Colonic mucosa (tissue), 4 donors: Measurements from ENCODE around the gene SEMA3A. TPM values are rescaled to one million over a fixed set of nuclear protein-coding genes. Genes with fewer than 3 reads are reported as not detected.

Experiments
- DNase-seq: peaks from one replicate; pipeline ENCODE4 v3.0.0-alpha.2; 2020
- H3K27ac ChIP-seq: fragments of 200-600 bp; one replicate; pipeline ENCODE4 v1.8.0; 2021
- H3K27me3 ChIP-seq: fragments of 200-600 bp; one replicate; pipeline ENCODE4 v1.8.0; 2021
- H3K36me3 ChIP-seq: fragments of 200-600 bp; one replicate; pipeline ENCODE4 v1.8.0; 2021
- H3K4me1 ChIP-seq: fragments of 200-600 bp; one replicate; pipeline ENCODE4 v1.8.0; 2021; ENCODE audit warnings: mild to moderate bottlenecking
- H3K4me3 ChIP-seq: fragments of 200-600 bp; one replicate; pipeline ENCODE4 v1.8.0; 2021
- H3K9ac ChIP-seq, 2 donors: one replicate each; pipeline ENCODE4 v1.7.0; 2013; ENCODE audit warnings: control low read depth in 2 of 2, low read depth in 2 of 2, low read length in 2 of 2
- H3K9me3 ChIP-seq: fragments of 200-600 bp; one replicate; pipeline ENCODE4 v1.8.0; 2021
- intact Hi-C: fragments of 100-400 bp; cut with DNase I; formaldehyde crosslinking; loops from one replicate; pipeline ENCODE4 v1.14.1; 2022
- total RNA-seq, 2 donors: library from RNA; stranded (reverse); fragmentation: NEBNext Ultra II Directional in 1 of 2; extraction: Animal tissue kit (Norgen Biotek cat#: 25700) in 1 of 2; gene quantifications; one replicate each; pipeline ENCODE4 v1.2.1, GENCODE V29; 2021
- TF ChIP-seq, protein P1 (sequence below): fragments of 200-600 bp; IDR thresholded peaks from one replicate; pipeline ENCODE4 v1.8.0; 2022; ENCODE audit warnings: antibody characterized with exemption, mild to moderate bottlenecking
- donor health status: healthy.
- donor health status: DM: no; HTN: no; CAD: no.
- donor health status: DM: no; HTN: no; CAD: no.

SEMA3A gene
- total RNA-seq, 2 donors from 2014 or later, result 1.7 to 14.2 TPM

DNA sequence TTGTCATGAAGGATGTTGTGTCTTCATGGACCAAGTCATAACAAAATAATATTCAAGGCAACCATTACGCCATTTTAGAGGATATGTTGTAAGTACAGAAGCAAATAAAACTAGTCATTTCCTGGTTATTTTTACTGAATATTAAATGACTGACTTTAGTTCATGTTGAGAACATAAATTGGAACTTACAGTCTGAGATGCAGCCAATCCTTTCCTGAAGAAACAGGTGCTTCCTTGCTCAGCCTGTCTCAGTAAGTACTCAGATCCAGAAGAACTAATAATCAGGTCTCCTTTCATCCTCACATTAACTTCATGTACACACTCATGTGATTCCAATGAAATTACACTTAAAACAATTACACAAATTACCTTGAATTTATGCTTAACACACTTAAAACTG is 12.3 kb downstream of the SEMA3A start:
- intact Hi-C loops, result loop anchor here (10.0 kb wide), 1 partner anchor 208 kb away; no protein-coding TSS in a partner anchor
- no peaks in the 10 kb centered on the region for H3K27me3 ChIP-seq
- no peak overlapping the region for H3K27ac ChIP-seq

DNA sequence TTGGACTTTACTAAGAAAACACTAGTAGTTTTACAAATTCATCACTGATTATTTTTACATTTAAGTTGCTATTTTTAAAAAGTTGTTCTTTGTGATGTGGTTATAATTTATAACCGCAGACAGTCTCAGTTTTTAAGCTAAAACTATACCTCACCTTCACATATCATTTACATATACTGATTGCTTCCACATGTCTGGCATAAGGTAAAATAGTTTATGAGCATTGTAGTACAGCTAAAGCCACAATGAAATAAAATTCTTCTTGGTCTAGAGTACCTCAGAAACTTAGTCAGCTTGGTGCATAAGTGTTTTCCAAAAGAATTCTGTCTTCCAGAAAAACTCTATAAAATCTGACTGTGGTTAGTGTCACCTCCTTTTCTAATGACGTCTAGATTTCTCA is 13.0 kb downstream of the SEMA3A start:
- no peaks in the 10 kb centered on the region for H3K36me3 ChIP-seq
- no peak overlapping the region for H3K4me3 ChIP-seq
- TF ChIP-seq, protein P1, sequence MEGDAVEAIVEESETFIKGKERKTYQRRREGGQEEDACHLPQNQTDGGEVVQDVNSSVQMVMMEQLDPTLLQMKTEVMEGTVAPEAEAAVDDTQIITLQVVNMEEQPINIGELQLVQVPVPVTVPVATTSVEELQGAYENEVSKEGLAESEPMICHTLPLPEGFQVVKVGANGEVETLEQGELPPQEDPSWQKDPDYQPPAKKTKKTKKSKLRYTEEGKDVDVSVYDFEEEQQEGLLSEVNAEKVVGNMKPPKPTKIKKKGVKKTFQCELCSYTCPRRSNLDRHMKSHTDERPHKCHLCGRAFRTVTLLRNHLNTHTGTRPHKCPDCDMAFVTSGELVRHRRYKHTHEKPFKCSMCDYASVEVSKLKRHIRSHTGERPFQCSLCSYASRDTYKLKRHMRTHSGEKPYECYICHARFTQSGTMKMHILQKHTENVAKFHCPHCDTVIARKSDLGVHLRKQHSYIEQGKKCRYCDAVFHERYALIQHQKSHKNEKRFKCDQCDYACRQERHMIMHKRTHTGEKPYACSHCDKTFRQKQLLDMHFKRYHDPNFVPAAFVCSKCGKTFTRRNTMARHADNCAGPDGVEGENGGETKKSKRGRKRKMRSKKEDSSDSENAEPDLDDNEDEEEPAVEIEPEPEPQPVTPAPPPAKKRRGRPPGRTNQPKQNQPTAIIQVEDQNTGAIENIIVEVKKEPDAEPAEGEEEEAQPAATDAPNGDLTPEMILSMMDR, result no peak
- intact Hi-C loops, result loop anchor here (10.0 kb wide), 1 partner anchor 207 kb away; no protein-coding TSS in a partner anchor
- no peak overlapping the region for H3K9ac ChIP-seq
- H3K4me1 ChIP-seq, result no peaks in the 10 kb centered on the region
- H3K27ac ChIP-seq, result no peak overlapping the region
- DNase-seq, result no peak
- H3K27me3 ChIP-seq, result no peaks in the 10 kb centered on the region
- no peaks in the 10 kb centered on the region for H3K9me3 ChIP-seq

More for the DNA sequence above, 12.3 kb downstream of the SEMA3A start:
- no peaks in the 10 kb centered on the region for H3K4me1 ChIP-seq
- no peak overlapping the region for H3K9ac ChIP-seq
- H3K9me3 ChIP-seq, result no peaks in the 10 kb centered on the region
- H3K4me3 ChIP-seq, result no peak overlapping the region
- no peak for DNase-seq
- TF ChIP-seq, protein P1, result no peak
- no peaks in the 10 kb centered on the region for H3K36me3 ChIP-seq

DNA sequence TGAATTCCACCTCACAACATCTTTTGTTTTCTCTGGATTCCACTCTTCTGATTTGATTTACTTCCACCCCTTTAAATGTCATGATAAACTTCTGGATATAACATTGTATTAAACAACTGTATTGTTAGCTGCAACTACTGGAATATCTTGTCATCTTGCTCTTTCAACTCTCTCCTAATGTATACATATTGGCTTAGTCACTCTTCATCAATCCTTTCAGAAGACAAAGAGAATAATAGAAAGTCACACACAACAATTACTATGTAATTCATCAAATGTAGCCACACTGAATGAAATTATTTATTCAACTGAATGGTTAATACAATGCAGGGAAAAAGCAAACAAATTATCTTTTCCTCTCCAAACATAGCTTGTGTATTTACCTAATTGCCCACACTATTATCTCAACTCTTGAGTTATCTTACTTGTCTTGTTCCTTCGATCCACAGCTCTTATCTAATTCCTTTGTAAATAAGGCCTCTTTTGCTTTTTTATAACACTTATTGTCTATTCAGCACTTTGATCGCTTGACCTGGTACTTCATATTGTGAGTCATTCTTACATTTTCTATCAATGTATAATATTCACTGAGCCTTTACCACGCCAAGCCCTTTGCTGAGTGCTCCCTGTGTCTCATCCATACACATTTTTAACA is 16.7 kb downstream of the SEMA3A start:
- H3K4me1 ChIP-seq, result no peaks in the 10 kb centered on the region

DNA sequence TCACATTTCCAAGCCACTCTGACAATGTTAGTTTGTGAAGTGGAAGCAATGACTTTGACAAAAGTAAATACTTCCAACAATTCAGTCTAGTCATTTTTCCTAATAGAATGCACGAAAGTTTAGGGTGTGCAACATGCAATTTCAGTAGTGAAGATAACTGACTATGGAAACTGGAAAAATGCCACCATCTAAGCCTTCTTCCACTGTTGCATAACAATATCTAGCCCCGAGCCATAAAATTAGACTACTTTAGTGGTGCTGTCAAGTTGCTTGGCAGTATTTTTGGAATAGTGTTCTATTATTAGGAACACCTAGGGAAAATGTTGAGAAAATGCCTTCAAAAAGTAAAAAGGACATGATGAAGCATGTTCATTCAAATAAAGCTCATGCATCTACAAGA is 17.9 kb downstream of the SEMA3A start:
- no peak for DNase-seq
- intact Hi-C loops, result no loop called here

More for the DNA sequence above, 16.7 kb downstream of the SEMA3A start:
- Histone ChIP-seq H3K9me3 (no peaks in the 10 kb centered on the region), H3K27me3 (no peaks in the 10 kb centered on the region), H3K4me3 (no peak overlapping the region), H3K36me3 (no peaks in the 10 kb centered on the region), H3K27ac (no peak overlapping the region), H3K9ac (no peak overlapping the region)
- no peak for DNase-seq
- TF ChIP-seq, protein P1, result no peak
- intact Hi-C loops, result no loop called here

DNA sequence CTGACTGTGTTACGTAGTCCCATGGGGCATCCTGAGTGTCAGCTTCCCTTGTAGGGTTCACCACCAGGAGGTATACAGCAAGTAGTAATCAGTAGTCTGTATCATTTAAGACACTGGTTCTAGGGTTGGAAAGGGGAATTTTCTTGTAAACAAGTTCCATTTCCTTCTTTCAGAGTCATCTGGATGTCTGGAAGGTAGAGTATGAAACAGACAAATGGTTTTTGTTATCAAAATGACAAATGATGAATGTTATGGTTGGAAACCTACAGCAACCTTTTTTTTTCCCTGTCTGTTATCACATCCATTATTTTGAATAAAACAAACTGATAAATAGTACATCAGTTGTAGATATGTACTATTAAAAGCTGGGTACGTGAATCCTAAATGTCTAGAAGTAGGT is 19.1 kb downstream of the SEMA3A start:
- H3K9ac ChIP-seq, result no peak overlapping the region
- no peak overlapping the region for H3K4me3 ChIP-seq
- no peaks in the 10 kb centered on the region for H3K36me3 ChIP-seq
- no peak for DNase-seq
- H3K27me3 ChIP-seq, result no peaks in the 10 kb centered on the region
- intact Hi-C loops, result no loop called here
- TF ChIP-seq, protein P1, result no peak
- H3K4me1 ChIP-seq, result no peaks in the 10 kb centered on the region
- no peaks in the 10 kb centered on the region for H3K9me3 ChIP-seq
- no peak overlapping the region for H3K27ac ChIP-seq

More for the DNA sequence above, 17.9 kb downstream of the SEMA3A start:
- Histone ChIP-seq H3K9ac (no peak overlapping the region), H3K9me3 (no peaks in the 10 kb centered on the region), H3K27ac (no peak overlapping the region), H3K4me3 (no peak overlapping the region), H3K27me3 (no peaks in the 10 kb centered on the region), H3K4me1 (no peaks in the 10 kb centered on the region), H3K36me3 (no peaks in the 10 kb centered on the region)
- TF ChIP-seq, protein P1, result no peak
